NCI-H69 (cell line): ENCODE measurements around the gene CYP4F2.
"Not testable (repeated sequence)": the region's sequence is repeated elsewhere in the genome, so short reads cannot be mapped to it uniquely, and the experiment has no call there.

Experiments
- DNase-seq: peaks from one replicate; lab custom pipeline; 2025; lab: John Stamatoyannopoulos, UW

CYP4F2 gene

DNA sequence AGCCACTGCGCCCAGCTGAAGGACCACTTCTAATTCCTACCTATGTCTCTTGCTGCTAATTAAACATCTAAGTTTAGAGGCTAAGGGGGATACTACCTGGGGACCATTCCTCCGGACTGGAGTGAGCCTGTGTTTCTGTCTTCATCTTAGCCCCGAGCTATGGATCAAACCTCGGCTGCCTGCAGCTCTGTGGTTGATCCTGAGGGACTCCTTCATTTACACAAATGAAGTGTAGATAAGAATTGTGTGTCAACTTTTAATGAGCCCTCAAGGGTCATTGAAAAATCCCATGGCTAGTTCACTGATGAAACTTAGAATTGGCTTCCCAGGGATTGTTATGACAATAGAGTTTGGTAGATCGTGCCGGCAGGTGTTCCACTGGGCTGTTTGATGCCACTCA, 51.0 kb downstream of the CYP4F2 start:
- no peak for DNase-seq

DNA sequence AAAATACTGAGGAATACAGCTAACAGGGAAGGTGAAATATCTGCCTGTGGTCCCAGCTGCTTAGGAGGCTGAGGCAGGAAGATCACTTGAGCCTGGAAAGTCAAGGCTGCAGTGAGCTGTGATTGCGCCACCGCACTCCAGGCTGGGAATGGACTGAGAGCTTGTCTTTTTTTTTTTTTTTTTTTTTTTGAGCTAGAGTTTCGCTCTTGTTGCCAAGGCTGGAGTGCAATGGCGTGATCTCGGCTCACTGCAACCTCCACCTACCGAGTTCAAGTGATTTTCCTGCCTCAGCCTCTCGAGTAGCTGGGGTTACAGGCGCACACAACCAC, 54.0 kb downstream of the CYP4F2 start:
- DNase-seq: not testable (repeated sequence)

DNA sequence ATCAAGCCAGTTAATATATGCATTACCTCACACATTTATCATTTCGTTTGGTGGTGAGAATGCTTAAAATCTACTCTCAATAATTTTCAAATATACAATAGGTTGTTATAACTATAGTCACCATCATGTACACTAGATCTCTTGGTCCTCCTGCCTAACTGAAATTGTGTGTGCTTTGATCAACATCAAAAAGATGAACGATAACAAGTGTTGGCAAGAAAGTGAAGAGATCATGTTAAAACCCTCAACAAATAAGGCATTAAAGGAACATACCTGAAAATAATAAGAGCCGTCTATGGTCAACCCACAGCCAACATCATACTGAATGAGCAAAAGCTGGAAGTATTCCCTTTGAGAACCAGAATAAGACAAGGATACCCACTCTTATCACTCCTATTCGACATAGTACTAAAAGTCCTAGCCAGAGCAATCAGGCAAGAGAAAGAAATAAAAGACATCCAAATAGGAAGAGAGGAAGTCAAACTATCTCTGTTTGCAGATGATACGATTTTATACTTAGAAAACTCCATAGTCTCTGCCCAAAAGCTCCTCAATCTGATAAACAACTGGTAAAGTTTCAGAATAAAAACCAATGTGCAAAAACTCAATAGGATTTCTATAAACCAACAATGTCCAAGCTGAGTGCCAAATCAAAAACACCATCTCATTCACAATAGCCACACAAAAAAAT, 54.5 kb downstream of the CYP4F2 start:
- no peak for DNase-seq

DNA sequence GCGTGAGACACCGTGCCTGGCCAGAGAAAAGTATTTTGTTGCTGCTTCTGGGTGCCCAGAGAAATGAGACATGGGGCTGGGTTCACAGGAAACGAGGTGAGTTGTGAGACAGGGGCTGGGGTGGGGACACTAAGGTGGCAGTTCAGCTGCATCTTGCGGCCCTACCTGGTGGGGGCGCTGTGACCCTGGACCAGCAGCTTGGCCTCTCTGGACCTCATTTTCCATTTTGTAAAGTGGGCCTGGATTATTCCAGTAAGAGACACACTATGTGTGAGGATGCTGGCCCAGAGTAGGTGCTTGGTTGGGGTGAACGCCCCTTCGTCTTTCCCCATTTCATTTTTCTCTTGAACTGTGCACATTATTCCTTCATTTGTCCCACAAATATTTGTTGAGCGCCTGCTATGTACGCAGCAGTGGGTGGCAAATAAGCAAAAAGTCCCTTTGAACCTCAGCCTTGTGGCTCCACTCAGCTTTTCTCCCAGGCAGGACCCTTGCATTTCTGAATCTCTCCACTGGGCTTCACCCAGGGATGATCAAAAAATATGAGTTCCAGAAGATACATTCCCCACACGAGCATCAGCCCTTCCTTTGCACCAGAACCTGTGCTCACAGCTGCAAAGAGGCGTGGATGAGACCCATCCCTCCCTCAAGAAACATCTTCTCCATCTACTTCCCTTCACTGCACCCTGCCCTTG, 55.9 kb downstream of the CYP4F2 start:
- DNase-seq: no peak

DNA sequence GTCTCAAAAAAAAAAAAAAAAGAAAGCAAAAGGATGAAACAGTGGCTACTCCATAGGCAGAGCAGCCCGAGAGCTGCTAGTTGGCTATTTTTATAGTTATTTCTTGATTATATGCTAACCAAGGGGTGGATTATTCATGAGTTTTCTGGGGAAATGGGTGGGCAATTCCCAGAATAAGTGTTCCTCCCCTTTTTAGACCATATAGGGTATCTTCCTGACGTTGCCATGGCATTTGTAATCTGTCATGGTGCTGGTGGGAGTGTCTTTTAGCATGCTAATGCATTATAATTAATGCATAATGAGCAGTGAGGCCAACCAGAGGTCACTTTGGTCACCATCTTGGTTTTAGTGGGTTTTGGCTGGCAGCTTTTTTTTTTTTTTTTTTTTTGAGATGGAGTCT, 57.0 kb downstream of the CYP4F2 start:
- no peak for DNase-seq

DNA sequence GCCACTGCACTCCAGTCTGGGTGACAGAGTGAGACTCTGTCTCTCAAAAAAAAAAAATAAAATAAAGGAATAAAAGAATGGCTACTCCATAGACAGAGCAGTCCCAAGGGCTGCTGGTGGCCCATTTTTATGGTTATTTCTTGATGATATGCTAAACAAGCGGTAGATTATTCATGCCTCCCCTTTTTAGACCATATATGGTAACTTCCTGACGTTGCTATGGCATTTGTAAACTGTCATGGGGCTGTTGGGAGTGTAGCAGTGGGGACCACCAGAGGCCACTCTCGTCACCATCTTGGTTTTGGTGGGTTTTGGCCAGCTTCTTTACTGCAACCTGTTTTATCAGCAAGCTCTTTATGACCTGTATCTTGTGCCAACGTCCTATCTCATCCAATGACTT, 58.0 kb downstream of the CYP4F2 start:
- not testable (repeated sequence) for DNase-seq

DNA sequence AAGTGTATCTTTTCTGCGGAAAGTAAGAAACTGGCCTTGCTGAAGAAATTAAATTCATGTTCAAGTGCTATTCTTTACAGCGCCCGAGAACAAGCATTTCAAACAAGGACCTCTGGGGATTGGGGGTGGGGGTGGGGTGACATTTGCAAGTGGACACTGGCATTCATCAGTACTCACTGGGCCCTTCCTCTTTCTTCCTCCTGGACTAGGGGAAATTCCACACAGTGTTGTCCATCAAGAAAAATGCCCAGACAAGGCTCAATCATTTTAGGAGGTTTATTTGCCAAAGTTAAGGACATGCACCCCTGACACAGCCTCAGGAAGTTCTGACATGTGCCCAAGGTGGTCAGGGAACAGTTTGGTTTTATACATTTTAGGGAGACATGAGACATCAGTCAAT, 59.5 kb downstream of the CYP4F2 start:
- DNase-seq: no peak

DNA sequence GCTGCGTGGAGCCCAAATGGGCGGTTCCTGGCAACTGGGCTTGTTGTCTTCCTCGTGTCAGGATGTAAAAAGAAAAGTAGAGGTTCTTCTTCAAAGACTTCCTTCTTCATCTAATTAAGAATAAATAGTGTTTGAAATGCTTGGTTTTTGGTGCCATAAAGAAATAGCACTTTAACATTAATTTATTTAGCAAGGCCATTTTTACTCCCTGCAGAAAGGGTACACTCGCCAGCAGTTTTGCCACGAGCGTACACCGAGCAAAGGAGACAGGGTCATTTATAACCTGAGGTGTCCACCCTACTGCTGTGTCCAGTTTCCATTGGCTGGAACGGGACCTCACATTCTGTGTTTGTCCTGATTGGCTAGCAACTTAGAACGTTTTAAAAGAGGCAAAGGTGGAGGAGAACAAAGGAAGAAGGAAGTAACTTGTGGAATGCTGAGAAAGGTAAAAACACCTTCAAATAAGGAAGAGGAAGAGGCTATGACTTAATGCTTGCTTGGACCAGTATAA, 60.6 kb downstream of the CYP4F2 start:
- no peak for DNase-seq

DNA sequence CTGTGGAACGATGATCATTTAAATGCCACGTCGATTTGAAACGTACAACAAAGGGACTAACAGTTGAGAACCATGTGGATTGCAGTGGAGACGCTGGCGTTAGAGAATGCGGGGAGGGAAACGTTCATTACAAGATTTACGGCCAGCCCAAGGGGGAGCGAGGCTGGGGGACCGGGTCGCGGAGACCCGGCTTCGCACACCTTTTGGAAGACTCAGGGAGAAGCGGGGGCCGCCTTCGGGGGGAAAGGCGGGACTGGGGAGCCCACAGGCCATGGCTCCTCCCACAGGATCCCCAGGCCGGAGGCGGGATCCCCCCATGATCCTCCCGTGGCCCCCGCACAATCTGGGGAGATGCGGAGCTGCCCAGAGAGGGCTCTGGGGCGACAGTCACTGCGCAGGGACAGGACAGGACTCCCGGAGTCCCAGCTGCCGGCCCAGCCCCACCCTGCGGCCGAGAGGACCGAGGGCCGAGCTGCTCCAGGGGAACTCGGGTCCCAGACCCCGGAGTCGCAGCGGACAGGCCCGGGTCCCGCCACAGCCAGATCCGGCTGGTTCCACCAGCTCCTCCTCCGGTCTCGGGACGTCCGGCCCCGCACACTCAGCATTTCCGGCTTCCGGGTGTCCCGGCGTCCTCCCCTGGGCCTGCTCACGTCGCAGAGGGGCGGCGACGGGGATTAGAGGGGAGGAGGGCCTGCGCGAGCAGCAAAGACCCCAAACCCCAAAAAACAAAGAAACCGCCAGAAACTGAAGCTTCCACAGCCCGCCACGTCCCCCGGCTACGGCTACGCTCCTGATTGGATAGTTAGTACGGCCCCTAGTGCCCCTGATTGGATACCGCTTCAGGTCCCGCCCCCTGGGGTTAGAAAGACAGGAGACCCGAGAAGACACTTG, 61.3 kb downstream of the CYP4F2 start:
- DNase-seq: peak; percentile 61

DNA sequence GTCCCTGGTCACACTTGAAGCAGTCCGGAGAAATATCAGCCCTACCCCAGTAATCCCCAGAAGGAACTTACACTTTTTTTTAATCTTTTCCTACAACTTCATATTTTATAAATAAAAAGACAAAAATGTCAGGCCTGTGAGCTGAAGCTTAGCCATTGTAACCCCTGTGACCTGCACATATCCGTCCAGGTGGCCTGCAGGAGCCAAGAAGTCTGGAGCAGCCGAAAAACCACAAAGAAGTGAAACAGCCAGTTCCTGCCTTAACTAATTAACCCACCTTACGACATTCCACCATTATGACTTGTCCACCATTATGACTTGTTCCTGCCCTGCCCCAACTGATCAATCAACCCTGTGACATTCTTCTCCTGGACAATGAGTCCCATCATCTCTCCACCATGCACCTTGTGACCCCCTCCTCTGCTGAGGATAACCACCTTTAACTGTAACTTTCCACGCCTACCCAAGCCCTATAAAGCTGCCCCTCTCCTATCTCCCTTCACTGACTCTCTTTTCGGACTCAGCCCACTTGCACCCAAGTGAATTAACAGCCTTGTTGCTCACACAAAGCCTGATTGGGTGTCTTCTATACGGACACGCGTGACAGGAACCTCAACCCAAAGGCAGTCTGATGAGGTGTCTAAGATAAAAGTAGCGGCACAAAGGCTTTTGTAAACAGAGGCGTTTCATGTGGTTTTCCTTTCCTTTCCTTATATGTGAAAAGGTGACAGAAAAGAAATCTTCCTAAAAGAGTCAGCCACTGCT, 62.1 kb downstream of the CYP4F2 start:
- DNase-seq: not testable (repeated sequence)

DNA sequence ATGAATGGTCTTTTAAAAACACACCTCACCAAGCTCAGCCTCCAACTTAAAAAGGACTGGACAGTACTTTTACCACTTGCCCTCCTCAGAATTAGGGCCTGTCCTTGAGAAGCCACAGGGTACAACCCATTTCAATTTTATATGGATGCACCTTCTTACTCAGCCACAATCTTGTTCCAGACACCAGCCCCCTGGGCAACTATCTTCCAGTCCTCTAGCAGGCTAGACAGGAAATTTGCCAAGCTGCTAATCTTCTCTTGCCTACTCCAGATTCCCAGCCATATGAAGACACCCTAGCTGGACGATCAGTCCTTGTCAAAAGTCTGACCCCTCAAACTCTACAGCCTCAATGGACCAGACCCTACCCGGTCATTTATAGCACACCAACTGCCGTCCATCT, 63.6 kb downstream of the CYP4F2 start:
- DNase-seq: not testable (repeated sequence)

DNA sequence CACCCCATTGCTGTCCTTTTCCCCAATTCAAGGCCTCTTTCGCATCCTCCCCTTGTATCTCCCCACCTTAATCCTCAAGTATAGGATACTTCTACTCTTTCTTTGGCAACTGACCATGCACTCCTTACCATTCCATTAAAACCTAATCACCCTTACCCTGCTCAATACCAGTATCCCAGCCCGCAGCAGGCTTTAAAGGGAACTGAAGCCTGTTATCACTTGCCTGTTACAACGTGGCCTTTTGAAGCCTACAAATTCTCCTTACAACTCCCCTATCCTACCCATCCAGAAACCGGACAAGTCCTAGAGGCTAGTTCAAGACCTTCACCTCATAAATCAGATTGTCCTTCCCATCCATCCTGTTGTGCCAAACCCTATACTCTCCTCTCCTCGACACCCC, 66.2 kb downstream of the CYP4F2 start:
- DNase-seq: no peak

DNA sequence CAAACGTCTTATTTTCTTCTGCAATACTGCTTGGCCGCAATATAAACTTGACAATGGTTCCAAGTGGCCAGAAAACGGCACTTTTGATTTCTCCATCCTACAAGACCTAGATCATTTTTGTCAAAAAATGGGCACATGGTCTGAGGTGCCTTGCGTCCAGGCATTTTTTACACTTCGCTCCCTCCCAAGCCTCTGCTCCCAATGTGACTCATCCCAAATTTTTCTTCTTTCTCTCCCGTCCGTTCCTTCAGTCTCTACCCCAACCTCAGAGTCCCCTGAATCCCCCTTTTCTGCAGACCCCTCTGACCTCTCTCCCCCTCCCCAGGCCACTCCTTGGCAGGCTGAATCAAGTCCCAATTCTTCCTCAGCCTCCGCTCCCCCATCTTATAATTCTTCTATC, 68.1 kb downstream of the CYP4F2 start:
- DNase-seq: no peak

DNA sequence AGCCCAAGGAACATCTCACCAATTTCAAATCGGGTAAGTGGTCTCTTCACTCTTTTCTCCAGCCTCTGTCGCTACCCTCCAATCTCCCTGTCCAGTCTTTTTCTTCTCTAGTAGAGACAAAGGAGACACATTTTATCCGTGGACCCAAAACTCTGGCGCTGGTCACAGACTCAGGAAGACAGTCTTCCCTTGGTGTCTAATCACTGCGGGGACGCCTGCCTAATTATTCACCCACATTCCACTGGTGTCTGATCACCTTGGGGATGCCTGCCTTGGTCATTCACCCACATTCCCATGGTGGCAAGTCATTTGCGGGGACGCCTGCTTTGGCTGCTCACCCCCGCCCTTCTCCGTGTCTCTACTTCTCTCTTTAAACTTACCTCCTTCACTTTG, 68.6 kb downstream of the CYP4F2 start:
- no peak for DNase-seq

DNA sequence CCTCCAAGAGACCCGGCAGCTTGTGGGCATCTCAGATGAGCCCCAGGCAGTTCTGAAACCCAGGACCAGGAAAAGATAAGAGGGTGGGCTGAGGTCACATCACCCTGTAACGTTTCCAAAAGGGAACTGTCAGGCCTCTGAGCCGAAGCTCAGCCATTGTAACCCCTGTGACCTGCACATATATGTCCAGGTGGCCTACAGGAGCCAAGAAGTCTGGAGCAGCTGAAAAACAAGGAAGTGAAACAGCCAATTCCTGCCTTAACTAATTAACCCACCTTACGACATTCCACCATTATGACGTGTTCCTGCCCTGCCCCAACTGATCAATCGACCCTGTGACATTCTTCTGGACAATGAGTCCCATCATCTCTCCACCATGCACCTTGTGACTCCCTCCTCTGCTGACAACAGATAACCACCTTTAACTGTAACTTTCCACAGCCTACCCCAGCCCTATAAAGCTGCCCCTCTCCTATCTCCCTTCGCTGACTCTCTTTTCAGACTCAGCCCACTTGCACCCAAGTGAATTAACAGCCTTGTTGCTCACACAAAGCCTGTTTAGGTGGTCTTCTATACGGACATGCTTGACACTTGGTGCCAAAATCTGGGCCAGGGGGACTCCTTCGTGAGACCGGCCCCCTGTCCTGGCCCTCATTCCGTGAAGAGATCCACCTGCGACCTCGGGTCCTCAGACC, 69.1 kb downstream of the CYP4F2 start:
- not testable (repeated sequence) for DNase-seq

DNA sequence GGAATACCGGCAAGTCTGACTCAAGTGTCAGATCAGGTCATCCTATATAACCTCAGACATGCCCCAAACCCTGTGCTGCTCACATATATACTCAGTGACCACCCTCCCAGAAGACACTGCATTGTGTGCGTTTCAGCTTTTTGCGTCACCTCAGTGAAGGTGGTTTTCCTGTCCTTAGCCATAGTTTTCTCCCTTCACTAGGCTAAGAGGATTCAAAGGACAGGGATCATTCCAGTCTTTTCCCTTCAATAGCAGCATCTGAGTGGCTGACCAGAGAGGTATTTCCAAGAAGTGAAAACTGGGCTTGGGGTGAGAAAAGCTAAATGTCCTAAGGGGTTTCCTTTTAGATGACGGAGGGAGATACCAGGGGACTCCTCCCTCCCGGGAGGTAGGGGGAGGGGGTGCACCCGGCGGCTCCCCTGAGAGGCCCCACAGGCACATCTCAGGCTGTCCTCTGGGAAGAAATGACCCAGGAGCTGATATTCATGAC, 69.7 kb downstream of the CYP4F2 start:
- DNase-seq: no peak
